Stimulated activated CD8-positive, alpha-beta memory T cell treated with anti-CD3 and anti-CD28 coated beads, Interleukin-7, amount 100 ng/mL, for 24 hours (primary cell): ENCODE results near the gene EIF4A2.

Experiments
- DNase-seq: peaks from one replicate; pipeline ENCODE4 v3.0.0-alpha.2; 2020; ENCODE audit warnings: low read depth

Gene EIF4A2

GRCh38 chr3:186783058-186783730 lies at the start of gene EIF4A2:
EIF4A2 (plus strand) TSS chr3:186783577; CDS start chr3:186783611, 34 bp downstream.
- DNase-seq = peak; percentile 77

- DNase-seq = no peak
These were observed 40.6 kb upstream of the EIF4A2 start for GRCh38 chr3:186742618-186743380.

- DNase-seq = no peak
These were observed 39.7 kb upstream of the EIF4A2 start for GRCh38 chr3:186743666-186744065.

GRCh38 chr3:186746008-186746407 lies 37.4 kb upstream of the EIF4A2 start:
- no peak for DNase-seq

- DNase-seq = no peak
These were observed 33.1 kb upstream of the EIF4A2 start for GRCh38 chr3:186750316-186750715.

GRCh38 chr3:186751480-186751879 lies 31.9 kb upstream of the EIF4A2 start:
- DNase-seq = no peak

GRCh38 chr3:186754006-186754405 lies 29.4 kb upstream of the EIF4A2 start:
- DNase-seq = no peak

GRCh38 chr3:186754871-186755270 lies 28.5 kb upstream of the EIF4A2 start:
- no peak for DNase-seq

- no peak for DNase-seq
These were observed 26.2 kb upstream of the EIF4A2 start for GRCh38 chr3:186757214-186757613.

GRCh38 chr3:186757686-186758220 lies 25.6 kb upstream of the EIF4A2 start:
- no peak for DNase-seq

GRCh38 chr3:186759231-186759930 lies 24.0 kb upstream of the EIF4A2 start:
- no peak for DNase-seq

- no peak for DNase-seq
These were observed 23.1 kb upstream of the EIF4A2 start for GRCh38 chr3:186760141-186760833.

- no peak for DNase-seq
These were observed 22.4 kb upstream of the EIF4A2 start for GRCh38 chr3:186760897-186761447.

GRCh38 chr3:186772281-186772694 lies 11.1 kb upstream of the EIF4A2 start:
- no peak for DNase-seq

GRCh38 chr3:186772701-186773417 lies 10.5 kb upstream of the EIF4A2 start:
- DNase-seq = peak; percentile 43

- DNase-seq = no peak
These were observed 7.4 kb upstream of the EIF4A2 start for GRCh38 chr3:186775999-186776398.

- no peak for DNase-seq
These were observed 4.2 kb upstream of the EIF4A2 start for GRCh38 chr3:186779204-186779603.

GRCh38 chr3:186782542-186783057 lies 777 bp upstream of the EIF4A2 start:
- DNase-seq = no peak

GRCh38 chr3:186783731-186784515 lies 546 bp downstream of the EIF4A2 start:
- peak; percentile 44 for DNase-seq
